Ammon's horn (tissue), 1 donor: ENCODE measurements around the gene DEF6.
"Not testable (repeated sequence)": the region's sequence is repeated elsewhere in the genome, so short reads cannot be mapped to it uniquely, and the experiment has no call there.

Experiments used
- DNase-seq: peaks from one replicate; pipeline ENCODE4 v3.0.0-alpha.2; 2016; ENCODE audit warnings: low spot score

Gene DEF6

DNA sequence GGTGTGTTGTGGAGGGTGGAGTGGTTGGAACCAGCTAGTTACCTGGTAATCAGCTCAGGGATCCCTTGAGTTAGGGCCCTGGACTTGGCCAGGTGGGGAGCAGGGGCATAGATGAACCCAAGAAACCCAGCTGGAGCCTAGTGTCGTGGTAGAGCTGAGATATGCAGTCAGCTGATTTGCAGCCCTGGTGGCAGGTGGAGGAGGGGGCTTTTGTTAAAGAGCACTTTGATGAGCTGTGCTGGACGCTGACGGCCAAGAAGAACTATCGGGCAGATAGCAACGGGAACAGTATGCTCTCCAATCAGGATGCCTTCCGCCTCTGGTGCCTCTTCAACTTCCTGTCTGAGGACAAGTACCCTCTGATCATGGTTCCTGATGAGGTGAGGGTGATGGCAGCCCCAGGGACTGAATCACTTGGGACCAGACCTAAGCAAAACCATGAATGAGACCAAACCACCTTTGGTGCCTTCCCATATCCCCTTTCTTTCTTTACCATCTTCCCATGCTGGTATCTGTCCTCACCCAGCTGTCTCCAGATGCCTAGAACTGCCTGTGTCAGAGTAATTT, 12.7 kb downstream of the DEF6 start:
- DNase-seq: no peak

DNA sequence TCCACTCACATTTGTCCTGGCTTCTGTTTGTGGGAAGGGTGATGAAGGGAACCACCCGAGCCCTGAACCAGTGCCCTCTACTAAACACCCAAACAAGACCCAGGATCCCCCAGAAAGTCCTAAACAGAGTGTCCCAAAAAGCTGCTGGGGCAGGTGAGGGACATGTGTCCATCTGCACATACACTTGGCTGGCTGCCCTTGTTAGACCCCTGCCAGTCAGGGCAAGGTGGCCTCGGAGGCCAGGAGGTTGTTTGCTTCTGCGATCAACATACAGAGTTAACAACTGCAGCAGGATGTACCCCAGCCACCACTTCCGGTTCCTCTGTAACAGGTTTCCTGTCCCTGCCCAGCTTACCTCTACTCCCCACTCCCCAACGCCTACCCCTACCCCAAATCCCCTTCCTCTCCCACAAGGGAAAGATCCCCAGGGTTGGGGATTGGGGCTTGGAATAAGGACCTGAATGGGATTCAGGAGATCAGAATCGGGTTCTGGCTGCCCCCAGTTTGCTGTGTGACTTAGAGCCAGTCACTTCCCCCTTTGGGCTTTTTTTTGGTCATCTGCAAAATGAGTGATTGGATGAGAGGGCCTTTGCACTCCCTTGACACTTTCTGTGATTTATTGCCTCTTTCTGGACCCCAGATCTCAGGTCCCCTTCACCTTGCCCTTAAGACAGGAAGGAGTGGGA, 13.9 kb downstream of the DEF6 start:
- DNase-seq: no peak

DNA sequence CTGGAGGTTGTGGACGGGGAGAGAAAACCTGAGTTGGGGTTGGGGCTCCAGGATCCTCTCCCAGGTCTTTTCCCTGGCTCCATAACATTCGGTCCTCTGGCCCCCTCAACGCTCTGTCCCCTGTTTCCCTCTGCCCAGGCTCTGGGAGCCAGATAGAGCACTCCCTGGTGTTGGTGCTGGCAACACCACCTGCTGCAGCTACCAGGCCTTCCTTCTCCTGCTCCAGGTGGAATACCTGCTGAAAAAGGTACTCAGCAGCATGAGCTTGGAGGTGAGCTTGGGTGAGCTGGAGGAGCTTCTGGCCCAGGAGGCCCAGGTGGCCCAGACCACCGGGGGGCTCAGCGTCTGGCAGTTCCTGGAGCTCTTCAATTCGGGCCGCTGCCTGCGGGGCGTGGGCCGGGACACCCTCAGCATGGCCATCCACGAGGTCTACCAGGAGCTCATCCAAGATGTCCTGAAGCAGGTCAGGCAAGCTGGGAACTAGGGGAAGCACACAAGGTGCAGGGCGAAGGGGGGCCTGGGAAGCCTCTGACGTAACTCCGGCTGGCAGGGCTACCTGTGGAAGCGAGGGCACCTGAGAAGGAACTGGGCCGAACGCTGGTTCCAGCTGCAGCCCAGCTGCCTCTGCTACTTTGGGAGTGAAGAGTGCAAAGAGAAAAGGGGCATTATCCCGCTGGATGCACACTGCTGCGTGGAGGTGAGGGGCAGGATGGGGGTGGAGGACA, 14.6 kb downstream of the DEF6 start:
- no peak for DNase-seq

DNA sequence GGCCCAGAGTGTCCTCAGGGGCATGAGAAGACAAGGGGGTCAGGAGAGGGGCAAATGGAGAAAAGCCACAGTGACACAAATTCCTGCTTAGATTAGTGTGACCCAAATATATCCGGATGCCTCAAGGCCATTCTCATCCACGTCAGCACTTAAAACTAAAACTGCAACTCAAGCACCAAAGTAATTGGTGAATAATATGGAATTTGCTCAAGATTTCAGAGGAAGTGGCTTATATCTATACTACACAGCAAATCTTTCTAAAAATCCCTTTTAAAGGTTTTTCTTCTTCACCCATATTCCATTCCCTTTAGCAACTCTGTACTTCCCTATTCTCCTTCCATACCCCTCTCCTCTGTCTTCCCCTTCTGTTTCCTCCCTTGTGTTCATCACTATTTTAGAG, 15.2 kb downstream of the DEF6 start:
- DNase-seq: no peak

DNA sequence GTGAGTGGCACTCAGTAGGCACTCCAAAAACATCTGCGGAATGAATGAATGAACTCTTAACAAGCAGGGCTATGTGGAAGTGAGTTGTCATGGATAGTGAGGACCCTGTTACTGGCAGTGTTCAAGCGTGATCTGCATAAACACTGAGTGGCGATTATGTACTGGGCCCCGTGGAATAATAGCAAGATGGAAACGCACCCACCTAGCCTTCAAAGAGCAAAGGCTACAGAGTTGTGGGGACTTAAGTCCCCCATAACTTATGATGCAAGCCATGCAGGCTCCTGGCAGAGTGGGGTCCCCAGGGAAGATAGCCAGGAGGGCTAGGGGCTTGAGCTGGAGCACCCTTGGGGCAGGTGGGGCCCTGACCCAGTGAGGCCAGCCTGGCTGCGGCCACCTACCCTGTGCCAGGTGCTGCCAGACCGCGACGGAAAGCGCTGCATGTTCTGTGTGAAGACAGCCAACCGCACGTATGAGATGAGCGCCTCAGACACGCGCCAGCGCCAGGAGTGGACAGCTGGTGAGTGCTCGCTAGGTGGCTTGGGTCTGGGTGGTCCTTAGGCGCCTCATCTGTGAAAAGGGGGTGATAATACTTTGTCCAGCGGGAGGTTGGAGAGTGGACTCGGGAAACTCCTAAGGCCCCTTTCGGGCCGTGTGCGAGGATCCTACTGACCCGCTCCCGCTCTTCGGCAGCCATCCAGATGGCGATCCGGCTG, 20.0 kb downstream of the DEF6 start:
- DNase-seq: no peak

DNA sequence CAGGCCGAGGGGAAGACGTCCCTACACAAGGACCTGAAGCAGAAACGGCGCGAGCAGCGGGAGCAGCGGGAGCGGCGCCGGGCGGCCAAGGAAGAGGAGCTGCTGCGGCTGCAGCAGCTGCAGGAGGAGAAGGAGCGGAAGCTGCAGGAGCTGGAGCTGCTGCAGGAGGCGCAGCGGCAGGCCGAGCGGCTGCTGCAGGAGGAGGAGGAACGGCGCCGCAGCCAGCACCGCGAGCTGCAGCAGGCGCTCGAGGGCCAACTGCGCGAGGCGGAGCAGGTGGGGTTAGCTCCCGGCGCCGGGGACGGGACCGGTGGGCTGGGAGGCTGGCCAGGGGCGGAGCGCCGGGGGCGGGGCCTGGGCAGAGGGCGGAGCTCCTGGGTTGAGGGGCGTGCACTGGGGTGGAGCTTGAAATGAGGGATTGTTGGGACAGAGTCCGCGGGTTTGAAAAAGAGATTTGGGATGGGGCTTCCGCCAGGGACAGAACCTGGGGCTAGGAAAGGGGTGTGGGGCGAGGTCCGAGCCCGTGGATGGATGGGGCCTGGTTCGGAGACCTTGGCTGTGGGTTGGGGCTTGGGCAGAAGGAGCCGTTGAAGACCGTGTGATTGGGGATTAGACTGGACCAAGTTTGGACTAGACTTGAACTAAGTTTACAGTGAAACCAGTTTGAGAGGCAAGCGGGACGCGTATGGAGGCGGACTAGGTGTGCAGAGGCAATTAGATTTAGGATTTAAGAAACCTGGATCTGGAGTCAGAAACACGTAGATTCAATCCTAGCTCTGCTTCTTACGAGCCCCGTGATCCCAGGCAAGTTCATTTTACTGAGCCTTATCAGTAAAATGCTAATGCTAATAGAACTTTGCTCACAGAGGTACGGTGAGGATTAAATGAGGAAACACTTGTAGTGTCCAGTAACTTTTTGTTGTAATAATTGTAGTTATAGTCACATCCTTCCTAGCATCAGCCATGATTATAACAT, 20.9 kb downstream of the DEF6 start:
- peak; percentile 87 for DNase-seq

DNA sequence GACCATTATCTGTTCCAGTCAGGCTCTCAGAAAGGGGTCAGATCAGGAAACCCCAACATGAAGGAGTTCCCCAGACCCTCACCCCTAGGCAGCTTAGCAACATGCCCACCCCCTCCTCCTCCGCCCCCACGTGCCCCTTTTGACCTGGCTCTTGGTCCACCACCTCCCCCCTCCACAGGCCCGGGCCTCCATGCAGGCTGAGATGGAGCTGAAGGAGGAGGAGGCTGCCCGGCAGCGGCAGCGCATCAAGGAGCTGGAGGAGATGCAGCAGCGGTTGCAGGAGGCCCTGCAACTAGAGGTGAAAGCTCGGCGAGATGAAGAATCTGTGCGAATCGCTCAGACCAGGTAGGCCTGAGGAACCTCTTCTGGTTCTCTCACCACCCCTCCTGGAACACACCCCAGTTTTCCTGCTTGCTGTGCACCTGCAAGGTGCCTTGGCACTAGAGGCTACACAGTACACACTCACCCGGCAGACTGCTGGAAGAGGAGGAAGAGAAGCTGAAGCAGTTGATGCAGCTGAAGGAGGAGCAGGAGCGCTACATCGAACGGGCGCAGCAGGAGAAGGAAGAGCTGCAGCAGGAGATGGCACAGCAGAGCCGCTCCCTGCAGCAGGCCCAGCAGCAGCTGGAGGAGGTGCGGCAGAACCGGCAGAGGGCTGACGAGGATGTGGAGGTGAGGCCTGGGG, 21.9 kb downstream of the DEF6 start:
- DNase-seq: no peak

DNA sequence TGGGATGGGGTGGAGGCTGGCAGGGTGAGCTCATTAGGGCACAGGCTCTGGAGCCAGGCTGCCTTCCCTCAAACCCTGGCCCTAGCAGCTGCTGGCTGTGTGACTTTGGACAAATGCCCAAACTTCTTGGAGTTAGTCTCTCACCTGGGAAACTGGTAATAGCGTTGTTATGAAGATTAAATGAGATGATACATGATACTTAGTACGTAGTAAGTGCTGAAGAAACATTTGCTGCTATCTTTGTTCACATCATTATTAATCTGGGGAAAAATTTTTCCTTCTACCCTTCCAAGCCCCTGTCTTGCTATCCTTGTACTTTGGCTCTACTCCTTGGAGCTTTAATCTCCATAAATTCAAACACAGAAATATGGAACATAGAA, 22.4 kb downstream of the DEF6 start:
- no peak for DNase-seq

DNA sequence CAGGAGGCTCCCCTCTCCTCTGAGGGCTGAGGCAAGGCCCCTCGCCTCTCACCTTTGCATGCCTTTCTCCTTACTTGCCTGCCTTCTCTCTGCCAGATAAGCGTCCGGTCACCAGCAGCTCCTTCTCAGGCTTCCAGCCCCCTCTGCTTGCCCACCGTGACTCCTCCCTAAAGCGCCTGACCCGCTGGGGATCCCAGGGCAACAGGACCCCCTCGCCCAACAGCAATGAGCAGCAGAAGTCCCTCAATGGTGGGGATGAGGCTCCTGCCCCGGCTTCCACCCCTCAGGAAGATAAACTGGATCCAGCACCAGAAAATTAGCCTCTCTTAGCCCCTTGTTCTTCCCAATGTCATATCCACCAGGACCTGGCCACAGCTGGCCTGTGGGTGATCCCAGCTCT, 23.5 kb downstream of the DEF6 start:
- DNase-seq: no peak

DNA sequence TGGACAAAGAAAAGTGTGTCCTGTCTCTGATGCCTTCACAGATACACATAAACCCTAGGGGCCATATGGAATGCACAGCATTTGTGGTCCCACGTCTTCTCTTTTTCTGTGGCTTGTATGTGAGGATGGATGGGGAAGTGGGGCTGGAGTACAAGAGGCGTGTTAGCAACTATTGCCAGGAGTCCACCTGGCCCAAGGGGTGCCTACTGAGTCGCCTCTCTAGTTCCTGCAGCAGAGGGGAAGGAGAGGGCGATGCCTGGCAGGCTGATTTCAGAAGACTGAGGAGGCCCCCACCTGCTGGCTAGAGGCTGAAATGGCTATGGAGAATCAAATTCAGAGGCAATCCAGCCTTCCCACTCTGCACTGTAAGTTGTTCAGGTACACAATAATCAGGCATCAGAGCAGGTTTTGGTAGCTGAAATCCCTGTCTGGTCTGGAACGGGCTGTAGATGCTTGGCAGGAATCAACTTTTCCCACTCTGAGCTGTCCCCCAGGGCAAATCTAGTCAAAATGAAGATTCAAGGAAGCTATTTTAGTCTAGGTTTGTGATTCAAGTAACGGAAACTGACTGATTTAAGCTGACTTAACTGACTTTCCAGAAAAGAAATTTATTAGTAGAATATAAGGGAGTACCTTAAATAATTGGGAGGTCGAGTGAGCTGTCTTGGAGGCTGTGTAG, 29.9 kb downstream of the DEF6 start:
- peak; percentile 63 for DNase-seq

DNA sequence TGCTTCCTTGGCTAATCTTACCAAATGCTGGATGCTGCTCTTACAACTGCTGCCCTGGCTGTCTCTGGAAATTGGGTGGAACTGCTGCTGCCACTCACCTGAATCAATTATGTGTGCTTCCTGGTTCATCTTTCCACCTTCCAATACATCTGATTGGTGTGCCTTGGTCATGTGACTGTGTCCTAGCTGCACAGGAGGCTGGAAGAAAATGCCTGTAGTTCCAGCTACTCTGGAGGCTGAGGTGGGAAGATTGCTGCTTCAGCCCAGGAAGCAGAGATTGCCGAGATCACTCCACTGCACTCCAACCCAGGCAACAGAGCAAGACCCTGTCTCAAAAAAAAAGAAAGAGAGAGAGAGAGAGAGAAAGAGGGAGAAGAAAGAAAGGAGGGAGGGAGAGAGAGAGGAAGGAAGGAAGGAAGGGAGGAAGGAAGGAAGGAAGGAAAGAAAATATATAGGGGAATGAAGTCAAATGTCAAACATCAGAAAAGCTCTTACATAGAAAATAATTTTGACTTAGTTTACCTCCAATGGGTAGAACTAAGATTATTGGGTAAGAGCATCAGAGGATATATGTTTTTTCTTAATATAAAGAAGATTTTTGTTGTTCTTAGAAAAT, 30.6 kb downstream of the DEF6 start:
- no peak for DNase-seq

DNA sequence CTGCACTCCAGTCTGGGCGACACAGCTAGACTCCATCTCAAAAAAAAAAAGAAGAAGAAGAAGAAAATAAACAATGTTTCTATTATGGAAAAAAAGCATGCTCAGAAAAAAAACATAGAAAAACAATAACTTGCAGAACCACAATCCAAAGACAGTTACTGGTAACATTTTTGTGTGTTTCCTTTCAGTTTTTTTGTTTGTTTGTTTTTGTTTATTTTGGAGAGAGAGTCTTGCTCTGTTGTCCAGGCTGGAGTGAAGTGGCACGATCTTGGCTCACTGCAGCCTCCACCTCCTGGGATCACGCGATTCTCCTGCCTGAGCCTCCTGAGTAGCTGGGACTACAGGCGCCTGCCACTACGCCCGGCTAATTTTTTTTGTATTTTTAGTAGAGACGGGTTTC, 31.3 kb downstream of the DEF6 start:
- not testable (repeated sequence) for DNase-seq

DNA sequence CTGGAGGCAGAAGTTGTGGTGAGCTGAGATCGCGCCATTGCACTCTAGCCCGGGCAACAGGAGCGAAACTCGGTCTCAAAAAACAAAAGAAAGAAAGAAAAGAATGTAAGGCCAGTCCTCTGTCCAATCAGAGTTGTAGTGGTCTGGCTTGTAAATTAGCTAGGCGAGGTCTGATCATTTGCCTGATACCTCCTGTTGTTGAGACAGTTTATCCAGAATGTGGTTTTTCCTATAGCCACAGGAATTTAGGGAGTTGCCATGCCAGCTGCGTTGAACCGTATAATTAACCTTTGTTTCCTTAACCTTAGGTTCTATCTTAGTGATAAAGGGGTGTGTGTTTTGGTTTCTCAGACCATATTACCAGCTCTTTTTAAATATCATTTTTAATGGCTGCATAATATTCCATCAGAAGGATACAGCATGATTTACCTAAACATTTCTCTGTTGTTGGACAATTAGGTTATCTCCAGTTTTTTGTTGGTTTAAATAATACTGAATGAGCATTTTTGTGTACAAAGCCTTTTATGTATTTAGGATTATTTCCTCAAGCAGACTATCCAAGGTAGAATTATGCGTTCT, 33.0 kb downstream of the DEF6 start:
- no peak for DNase-seq

DNA sequence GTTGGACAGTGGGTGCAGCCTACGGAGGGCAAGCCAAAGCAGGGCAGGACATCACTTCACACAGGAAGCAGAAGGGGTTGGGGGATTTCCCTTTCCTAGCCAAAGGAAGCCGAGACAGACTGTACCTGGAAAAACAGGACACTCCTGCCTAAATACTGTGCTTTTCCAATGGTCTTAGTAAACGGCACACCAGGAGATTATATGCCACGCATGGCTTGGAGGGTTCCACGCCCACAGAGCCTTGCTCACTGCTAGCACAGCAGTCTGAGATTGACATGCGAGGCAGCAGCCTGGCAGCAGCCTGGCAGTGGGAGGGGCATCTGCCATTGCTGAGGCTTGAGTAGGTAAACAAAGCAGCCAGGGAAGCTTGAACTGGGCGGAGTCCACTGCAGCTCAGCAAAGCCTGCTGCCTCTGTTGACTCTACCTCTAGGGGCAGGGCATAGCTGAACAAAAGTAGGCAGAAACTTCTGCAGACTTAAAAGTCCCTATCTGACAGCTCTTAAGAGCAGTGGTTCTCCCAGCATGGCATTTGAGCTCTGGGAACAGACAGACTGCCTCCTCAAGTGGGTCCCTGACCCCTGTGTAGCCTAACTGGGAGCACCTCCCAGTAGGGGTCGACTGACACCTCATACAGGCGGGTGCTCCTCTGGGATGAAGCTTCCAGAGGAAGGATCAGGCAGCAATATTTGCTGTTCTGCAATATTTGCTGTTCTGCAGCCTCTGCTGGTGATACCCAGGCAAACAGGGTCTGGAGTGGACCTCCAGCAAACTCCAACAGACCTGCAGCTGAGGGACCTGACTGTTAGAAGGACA, 34.7 kb downstream of the DEF6 start:
- DNase-seq: not testable (repeated sequence)

DNA sequence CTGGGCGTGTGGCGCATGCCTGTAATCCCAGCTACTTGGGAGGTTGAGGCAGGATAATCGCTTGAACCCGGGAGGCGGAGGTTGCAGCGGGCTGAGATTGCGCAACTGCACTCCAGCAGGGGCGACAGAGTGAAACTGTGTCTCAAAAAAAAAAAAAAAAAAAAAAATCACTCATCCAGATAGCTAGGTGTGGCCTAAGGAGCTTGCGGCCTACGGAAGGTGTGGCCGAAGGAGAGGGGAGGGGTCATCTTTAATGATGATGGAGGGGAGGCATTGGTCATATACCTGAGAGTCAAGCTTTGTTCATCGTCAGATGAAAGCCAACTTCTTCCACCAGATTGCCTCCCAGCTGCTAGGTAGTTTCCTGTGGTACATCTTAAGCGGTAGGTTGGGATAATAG, 43.9 kb downstream of the DEF6 start:
- no peak for DNase-seq

DNA sequence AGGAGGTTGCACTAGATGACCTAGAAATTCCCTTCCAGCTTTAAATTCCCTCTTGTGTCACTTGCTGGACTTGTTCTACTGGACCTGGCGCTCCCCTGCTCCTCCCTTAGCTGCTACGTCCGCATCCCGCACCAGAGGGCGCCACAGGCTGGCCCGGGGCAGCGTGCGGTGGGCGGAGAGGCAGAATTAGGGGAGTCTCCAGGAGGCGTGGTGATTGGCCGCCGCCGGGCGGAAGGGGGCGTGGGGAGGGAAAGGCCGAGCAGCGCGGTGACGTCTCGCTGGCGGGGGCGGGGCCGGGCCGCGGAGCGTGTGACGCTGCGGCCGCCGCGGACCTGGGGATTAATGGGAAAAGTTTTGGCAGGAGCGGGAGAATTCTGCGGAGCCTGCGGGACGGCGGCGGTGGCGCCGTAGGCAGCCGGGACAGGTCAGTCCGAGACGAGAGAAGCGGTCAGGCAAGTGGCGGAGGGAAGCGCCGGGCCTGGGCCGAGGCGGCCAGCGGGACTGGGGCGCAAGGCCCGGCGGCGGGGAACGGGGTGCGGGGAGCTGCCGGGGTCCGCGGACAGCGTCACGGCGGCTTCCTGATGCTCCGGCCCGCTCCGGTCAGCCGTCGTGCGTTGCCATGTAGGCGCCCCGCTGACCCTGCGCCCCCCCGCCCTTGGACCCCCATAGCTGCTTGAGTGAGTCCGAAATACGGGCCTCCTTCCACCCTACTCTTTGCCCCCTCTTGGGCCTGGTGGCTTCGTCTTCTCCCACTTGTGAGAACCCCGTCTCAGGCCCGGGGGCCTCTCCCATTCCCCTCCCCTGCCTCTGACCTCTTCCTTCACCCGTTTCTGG, 44.9 kb downstream of the DEF6 start, which contains the start of gene PPARD:
PPARD (plus strand) TSS at position 301 of the 834 bp plus-strand sequence. CDS start 68,530 bp downstream, outside the sequence.
- peak; percentile 98 for DNase-seq

DNA sequence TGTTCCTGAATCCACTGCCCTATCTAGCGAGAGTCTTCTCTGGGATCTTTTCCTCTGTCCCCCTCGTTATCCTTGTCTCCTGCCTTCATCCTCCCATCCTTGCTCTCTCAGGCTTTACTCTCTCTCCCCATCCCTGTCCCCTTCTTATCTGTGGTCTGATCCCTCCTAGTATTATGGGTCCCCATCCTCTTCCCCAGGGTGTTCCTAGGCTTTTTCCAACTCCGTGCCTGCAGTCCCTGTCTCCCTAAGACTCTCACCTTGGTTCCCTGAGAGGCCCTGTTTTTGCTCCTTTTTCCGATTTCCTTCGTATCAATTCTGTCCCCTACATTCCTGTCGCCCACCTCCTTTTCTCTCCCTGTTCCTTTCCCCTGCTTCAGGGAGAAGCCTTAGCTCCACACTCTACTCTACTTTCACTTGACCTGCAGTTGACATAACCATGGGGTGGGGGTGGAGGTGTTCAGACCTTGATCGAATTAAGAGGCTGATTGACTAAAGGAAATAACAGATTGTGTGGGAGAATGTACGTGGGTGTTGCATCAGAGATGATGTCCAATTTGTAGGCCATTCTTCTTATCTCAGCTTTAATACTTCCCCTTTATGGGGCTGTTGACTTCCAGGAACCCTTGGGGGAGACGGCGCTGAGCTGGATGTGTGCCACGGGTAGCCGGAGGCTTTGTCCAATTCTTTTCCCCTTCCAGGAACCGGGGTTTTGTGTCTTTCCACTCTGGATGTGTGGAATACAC, 45.6 kb downstream of the DEF6 start:
- DNase-seq: peak; percentile 51
